Mesendoderm (in vitro differentiated cells): ENCODE measurements around the gene TMEM141.
"Not testable (repeated sequence)": the region's sequence is repeated elsewhere in the genome, so short reads cannot be mapped to it uniquely, and the experiment has no call there.

Source experiments
- DNase-seq: peaks from one replicate; pipeline ENCODE4 v3.0.0; 2013
- H2AK5ac ChIP-seq: 2 replicates; pipeline ENCODE4 v1.6.1; 2013; ENCODE audit warnings: low read length, inconsistent platforms
- H2BK120ac ChIP-seq: 2 replicates; pipeline ENCODE4 v1.6.1; 2013; ENCODE audit warnings: low read depth, mild to moderate bottlenecking, low read length, moderate library complexity, mixed read lengths
- H2BK15ac ChIP-seq: replicated peaks from 2 replicates; pipeline ENCODE4 v1.6.1; 2013; ENCODE audit warnings: low read depth, mild to moderate bottlenecking, moderate library complexity
- H2BK5ac ChIP-seq: 2 replicates; pipeline ENCODE4 v1.6.1; 2013; ENCODE audit warnings: low read length, inconsistent platforms
- H3K18ac ChIP-seq: 2 replicates; pipeline ENCODE4 v1.6.1; 2013; ENCODE audit warnings: mild to moderate bottlenecking, low read length, mixed read lengths
- H3K23ac ChIP-seq: one replicate; pipeline ENCODE4 v1.6.1; 2013; ENCODE audit warnings: low read length
- H3K27ac ChIP-seq: 2 replicates; pipeline ENCODE4 v1.5.1; 2013; ENCODE audit warnings: low read depth, mild to moderate bottlenecking, inconsistent platforms, low read length, moderate library complexity
- H3K27me3 ChIP-seq: 2 replicates; pipeline ENCODE4 v1.6.1; 2013; ENCODE audit warnings: low read length, control low read depth, mild to moderate bottlenecking, inconsistent platforms; ENCODE audit not compliant: insufficient read depth, poor library complexity
- H3K36me3 ChIP-seq: 2 replicates; pipeline ENCODE4 v1.6.1; 2013; ENCODE audit warnings: low read length, inconsistent platforms; ENCODE audit not compliant: control insufficient read depth, insufficient read depth
- H3K4ac ChIP-seq: one replicate; pipeline ENCODE4 v1.6.1; 2013; ENCODE audit warnings: low read depth, mild to moderate bottlenecking, low read length, moderate library complexity
- H3K4me1 ChIP-seq: 2 replicates; pipeline ENCODE4 v1.6.1; 2013; ENCODE audit warnings: low read depth, low read length, inconsistent platforms; ENCODE audit not compliant: control insufficient read depth
- H3K4me2 ChIP-seq: 2 replicates; pipeline ENCODE4 v1.6.1; 2013; ENCODE audit warnings: low read length
- H3K4me3 ChIP-seq: 2 replicates; pipeline ENCODE4 v1.5.1; 2013; ENCODE audit warnings: mild to moderate bottlenecking, low read length
- H3K56ac ChIP-seq: one replicate; pipeline ENCODE4 v1.6.1; 2013; ENCODE audit warnings: low read length
- H3K79me1 ChIP-seq: 2 replicates; pipeline ENCODE4 v1.6.1; 2013; ENCODE audit warnings: low read length, inconsistent platforms
- H3K79me2 ChIP-seq: 2 replicates; pipeline ENCODE4 v1.6.1; 2013; ENCODE audit warnings: mild to moderate bottlenecking, low read length; ENCODE audit not compliant: control insufficient read depth, insufficient read depth
- H3K9ac ChIP-seq: 2 replicates; pipeline ENCODE4 v1.6.1; 2013; ENCODE audit warnings: low read length, inconsistent platforms
- H4K5ac ChIP-seq: one replicate; pipeline ENCODE4 v1.6.1; 2013; ENCODE audit warnings: low read length
- H4K8ac ChIP-seq: one replicate; pipeline ENCODE4 v1.6.1; 2013; ENCODE audit warnings: low read depth, mild to moderate bottlenecking, control low read depth, low read length, moderate library complexity
- WGBS: extraction: QIAGEN DNeasy Blood & Tissue Kit; methylation state at CpG from one replicate; pipeline ENCODE4 v1.1.7; 2013; ENCODE audit warnings: low lambda C conversion rate, missing lambda C conversion rate; ENCODE audit not compliant: insufficient coverage; ENCODE audit errors: extremely low coverage; 5-methylcytosine and 5-hydroxymethylcytosine counted together

The TMEM141 gene

DNA sequence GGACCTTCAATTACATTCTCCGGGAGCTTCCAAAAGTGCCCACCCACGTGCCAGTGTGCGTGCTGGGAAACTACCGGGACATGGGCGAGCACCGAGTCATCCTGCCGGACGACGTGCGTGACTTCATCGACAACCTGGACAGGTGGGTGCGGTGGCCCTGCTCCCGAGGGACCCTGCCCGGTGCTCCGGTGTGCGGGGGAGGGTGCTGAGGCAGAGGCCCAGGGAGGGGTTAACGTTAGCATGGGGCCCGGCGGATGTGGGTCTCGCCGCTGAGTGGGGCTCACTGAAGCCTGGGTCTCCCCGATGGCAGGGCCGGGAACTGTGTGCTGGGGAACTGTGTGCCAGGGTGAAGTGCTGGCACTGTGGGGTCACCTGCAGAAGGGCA, 40.6 kb downstream of the TMEM141 start:
- no peak overlapping the region for H2BK5ac ChIP-seq
- WGBS, result no CpG with 5 or more reads among the region's 23 CpGs
- H3K4me2 ChIP-seq, result no peak overlapping the region
- H3K18ac ChIP-seq, result no peak overlapping the region
- H3K23ac ChIP-seq, result no peak overlapping the region
- H2AK5ac ChIP-seq, result no peak overlapping the region
- H3K4me1 ChIP-seq, result no peaks in the 10 kb centered on the region
- no peaks in the 10 kb centered on the region for H3K27me3 ChIP-seq
- no peak for DNase-seq
- no peak overlapping the region for H3K27ac ChIP-seq
- no peak overlapping the region for H2BK120ac ChIP-seq
- no peak overlapping the region for H4K5ac ChIP-seq
- no peak overlapping the region for H3K4ac ChIP-seq
- no peaks in the 10 kb centered on the region for H3K79me2 ChIP-seq
- H3K79me1 ChIP-seq, result no peaks in the 10 kb centered on the region
- no peak overlapping the region for H3K56ac ChIP-seq
- H3K4me3 ChIP-seq, result no peak overlapping the region
- H2BK15ac ChIP-seq, result no peak overlapping the region
- peaks cover 17% of the 10 kb centered on the region for H3K36me3 ChIP-seq
- H4K8ac ChIP-seq, result no peak overlapping the region
- no peak overlapping the region for H3K9ac ChIP-seq

GRCh38 chr9:136832581-136832980, 41.4 kb downstream of the TMEM141 start:
- no CpG with 5 or more reads among the region's 9 CpGs for WGBS
- Histone ChIP-seq H3K18ac (no peak overlapping the region), H3K79me1 (no peaks in the 10 kb centered on the region), H3K9ac (no peak overlapping the region), H3K56ac (no peak overlapping the region), H4K8ac (no peak overlapping the region), H2BK15ac (no peak overlapping the region), H2BK120ac (no peak overlapping the region), H3K36me3 (peaks cover 15% of the 10 kb centered on the region), H3K4me1 (no peaks in the 10 kb centered on the region), H3K79me2 (no peaks in the 10 kb centered on the region), H4K5ac (no peak overlapping the region), H2AK5ac (no peak overlapping the region), H2BK5ac (no peak overlapping the region), H3K4me3 (no peak overlapping the region), H3K4ac (no peak overlapping the region), H3K27me3 (no peaks in the 10 kb centered on the region), H3K4me2 (no peak overlapping the region), H3K23ac (no peak overlapping the region), H3K27ac (no peak overlapping the region)
- DNase-seq, result no peak

DNA sequence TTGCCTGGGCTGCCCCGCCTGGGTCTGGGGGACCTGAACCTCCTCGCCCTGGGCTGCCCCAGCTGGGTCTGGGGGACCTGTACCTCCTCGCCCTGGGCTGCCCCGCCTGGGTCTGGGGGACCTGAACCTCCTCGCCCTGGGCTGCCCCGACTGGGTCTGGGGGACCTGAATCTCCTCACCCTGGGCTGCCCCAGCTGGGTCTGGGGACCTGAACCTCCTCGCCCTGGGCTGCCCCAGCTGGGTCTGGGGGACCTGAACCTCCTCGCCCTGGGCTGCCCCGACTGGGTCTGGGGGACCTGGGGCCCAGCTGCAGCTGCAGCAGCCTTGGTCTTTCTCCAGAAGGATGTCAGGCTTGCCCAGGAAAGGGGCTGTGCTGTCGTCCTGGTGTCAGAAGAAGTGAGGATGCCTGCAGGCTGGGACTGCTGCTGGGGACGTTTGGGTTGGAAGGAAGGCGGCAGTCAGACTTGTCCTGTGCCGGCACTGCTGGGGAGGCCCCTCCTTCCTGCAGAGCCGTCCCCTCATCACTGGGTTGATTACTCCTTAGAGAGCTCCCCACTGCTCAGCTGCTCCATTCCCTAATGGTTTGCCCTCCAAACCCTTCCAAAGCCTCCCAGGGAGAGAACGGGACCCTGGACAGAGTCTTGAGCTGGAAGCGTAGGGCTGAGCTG, 42.4 kb downstream of the TMEM141 start:
- H2BK15ac ChIP-seq, H3K4me2 ChIP-seq, H3K79me2 ChIP-seq, H3K18ac ChIP-seq, H3K27me3 ChIP-seq, H2BK5ac ChIP-seq, H3K9ac ChIP-seq, H3K23ac ChIP-seq, H3K79me1 ChIP-seq, H3K4me1 ChIP-seq, H3K27ac ChIP-seq, H3K4ac ChIP-seq, H3K4me3 ChIP-seq, H4K8ac ChIP-seq, H3K56ac ChIP-seq, H2AK5ac ChIP-seq, DNase-seq, H2BK120ac ChIP-seq, H4K5ac ChIP-seq: not testable (repeated sequence)
- no CpG with 5 or more reads among the region's 16 CpGs for whole genome bisulfite sequencing
- H3K36me3 ChIP-seq, result peaks cover 14% of the 10 kb centered on the region

GRCh38 chr9:136835162-136835931, 44.2 kb downstream of the TMEM141 start:
- H3K4me3 ChIP-seq, result no peak overlapping the region
- no peaks in the 10 kb centered on the region for H3K79me1 ChIP-seq
- no peak overlapping the region for H2AK5ac ChIP-seq
- no peaks in the 10 kb centered on the region for H3K27me3 ChIP-seq
- H3K56ac ChIP-seq, result no peak overlapping the region
- DNase-seq, result no peak
- no peak overlapping the region for H3K23ac ChIP-seq
- no peaks in the 10 kb centered on the region for H3K4me1 ChIP-seq
- H3K4ac ChIP-seq, result no peak overlapping the region
- no peak overlapping the region for H2BK120ac ChIP-seq
- no CpG with 5 or more reads among the region's 36 CpGs for WGBS
- no peaks in the 10 kb centered on the region for H3K79me2 ChIP-seq
- no peak overlapping the region for H3K27ac ChIP-seq
- no peak overlapping the region for H4K8ac ChIP-seq
- H3K18ac ChIP-seq, result no peak overlapping the region
- H3K4me2 ChIP-seq, result no peak overlapping the region
- no peak overlapping the region for H2BK5ac ChIP-seq
- no peak overlapping the region for H2BK15ac ChIP-seq
- no peak overlapping the region for H4K5ac ChIP-seq
- peaks cover 6% of the 10 kb centered on the region for H3K36me3 ChIP-seq
- H3K9ac ChIP-seq, result no peak overlapping the region

- Histone ChIP-seq H2BK5ac (no peak overlapping the region), H3K4me1 (no peaks in the 10 kb centered on the region), H3K56ac (no peak overlapping the region), H2BK15ac (no peak overlapping the region), H3K27me3 (no peaks in the 10 kb centered on the region), H2AK5ac (no peak overlapping the region), H3K79me1 (no peaks in the 10 kb centered on the region), H3K9ac (no peak overlapping the region), H3K4ac (no peak overlapping the region), H3K79me2 (no peaks in the 10 kb centered on the region), H4K8ac (no peak overlapping the region), H3K27ac (no peak overlapping the region), H3K4me2 (no peak overlapping the region), H3K36me3 (peaks cover 6% of the 10 kb centered on the region), H2BK120ac (no peak overlapping the region), H3K23ac (no peak overlapping the region), H4K5ac (no peak overlapping the region), H3K4me3 (no peak overlapping the region), H3K18ac (no peak overlapping the region)
- WGBS, result no CpG with 5 or more reads among the region's 21 CpGs
- DNase-seq, result no peak
These were observed 45.1 kb downstream of the TMEM141 start for GRCh38 chr9:136835932-136836904.
